Muscle layer of duodenum (tissue), 2 donors: ENCODE measurements around the gene KCNMA1.

Experiments
- H3K27ac ChIP-seq: one replicate; pipeline ENCODE4 v1.7.0; 2013; ENCODE audit warnings: mild to moderate bottlenecking, low read length
- H3K27me3 ChIP-seq: one replicate; pipeline ENCODE4 v1.7.0; 2013; ENCODE audit warnings: low read depth, mild to moderate bottlenecking, control low read depth, low read length
- H3K36me3 ChIP-seq, 2 donors: one replicate each; pipeline ENCODE4 v1.7.0; 2013; ENCODE audit warnings: low read length in 2 of 2, control low read depth in 1 of 2, mild to moderate bottlenecking in 1 of 2; ENCODE audit not compliant: insufficient read depth in 2 of 2, control insufficient read depth in 1 of 2
- H3K4me1 ChIP-seq, 2 donors: one replicate each; pipeline ENCODE4 v1.7.0; 2013; ENCODE audit warnings: low read length in 2 of 2, mild to moderate bottlenecking in 2 of 2, control low read depth in 1 of 2, moderate library complexity in 1 of 2; ENCODE audit not compliant: insufficient read depth in 2 of 2, control insufficient read depth in 1 of 2
- H3K4me3 ChIP-seq, 2 donors: one replicate each; pipeline ENCODE4 v1.7.0; 2013; ENCODE audit warnings: low read length in 2 of 2, low read depth in 1 of 2, mild to moderate bottlenecking in 1 of 2
- H3K9me3 ChIP-seq, 2 donors: one replicate each; pipeline ENCODE4 v1.7.0; 2013; ENCODE audit warnings: low read length in 2 of 2, control low read depth in 1 of 2, mild to moderate bottlenecking in 1 of 2; ENCODE audit not compliant: control insufficient read depth in 1 of 2
- donor health status: healthy.

Gene KCNMA1

DNA sequence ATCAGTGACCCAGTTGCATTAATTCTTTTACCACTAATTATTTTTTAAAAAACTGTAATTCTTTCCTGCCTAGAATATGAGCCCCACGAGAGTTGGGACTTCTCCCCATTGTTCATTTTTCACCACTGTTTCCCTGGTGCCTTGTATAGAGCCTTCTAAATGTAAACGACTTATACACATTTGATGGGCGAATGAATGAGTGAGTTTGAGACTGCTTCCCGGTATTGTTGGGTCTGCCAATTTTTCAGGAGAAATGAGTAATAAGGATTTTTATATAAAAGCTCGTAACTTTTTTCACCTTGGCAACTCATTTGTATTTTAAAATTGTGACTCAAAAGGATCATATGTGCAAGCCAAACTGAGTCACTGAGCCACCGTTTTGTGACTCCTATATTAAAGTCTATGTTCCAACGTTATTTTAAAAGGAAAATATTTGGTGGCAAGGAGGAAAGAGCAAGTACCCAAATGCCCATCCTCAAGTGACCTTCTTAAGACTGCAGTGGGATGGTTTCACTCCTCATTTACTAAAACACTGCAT, 621.3 kb downstream of the KCNMA1 start:
- Histone ChIP-seq H3K4me3 (no peak overlapping the region), H3K36me3 (no peaks in the 10 kb centered on the region)

DNA sequence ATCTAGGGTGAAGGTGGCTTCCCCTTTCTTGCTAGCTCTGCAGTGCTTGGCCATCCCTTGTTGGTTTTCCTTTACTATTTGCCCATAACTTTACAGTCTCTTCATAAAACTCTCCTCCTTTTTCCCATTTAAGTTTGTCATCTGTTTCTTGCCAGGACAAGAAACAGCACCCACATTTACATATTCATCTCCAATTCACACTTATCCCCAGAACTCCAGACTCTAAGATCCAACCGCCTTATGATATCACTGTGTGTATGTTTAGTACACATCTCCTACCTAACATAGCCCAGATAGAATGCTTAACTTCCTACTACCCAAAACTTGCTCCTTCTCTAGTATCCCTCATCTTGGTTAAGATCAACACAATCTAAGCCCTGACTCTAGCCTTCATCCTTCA, 622.2 kb downstream of the KCNMA1 start:
- Histone ChIP-seq H3K27me3 (no peaks in the 10 kb centered on the region), H3K27ac (no peak overlapping the region), H3K36me3 (no peaks in the 10 kb centered on the region), H3K4me1 (peaks cover 2 to 10% of the 10 kb centered on the region in 2 donors), H3K4me3 (no peak overlapping the region), H3K9me3 (no peaks in the 10 kb centered on the region)

More for the DNA sequence above, 621.3 kb downstream of the KCNMA1 start:
- H3K27ac ChIP-seq = no peak overlapping the region
- no peaks in the 10 kb centered on the region for H3K27me3 ChIP-seq
- no peaks in the 10 kb centered on the region for H3K9me3 ChIP-seq
- peaks cover 2 to 10% of the 10 kb centered on the region in 2 donors for H3K4me1 ChIP-seq

DNA sequence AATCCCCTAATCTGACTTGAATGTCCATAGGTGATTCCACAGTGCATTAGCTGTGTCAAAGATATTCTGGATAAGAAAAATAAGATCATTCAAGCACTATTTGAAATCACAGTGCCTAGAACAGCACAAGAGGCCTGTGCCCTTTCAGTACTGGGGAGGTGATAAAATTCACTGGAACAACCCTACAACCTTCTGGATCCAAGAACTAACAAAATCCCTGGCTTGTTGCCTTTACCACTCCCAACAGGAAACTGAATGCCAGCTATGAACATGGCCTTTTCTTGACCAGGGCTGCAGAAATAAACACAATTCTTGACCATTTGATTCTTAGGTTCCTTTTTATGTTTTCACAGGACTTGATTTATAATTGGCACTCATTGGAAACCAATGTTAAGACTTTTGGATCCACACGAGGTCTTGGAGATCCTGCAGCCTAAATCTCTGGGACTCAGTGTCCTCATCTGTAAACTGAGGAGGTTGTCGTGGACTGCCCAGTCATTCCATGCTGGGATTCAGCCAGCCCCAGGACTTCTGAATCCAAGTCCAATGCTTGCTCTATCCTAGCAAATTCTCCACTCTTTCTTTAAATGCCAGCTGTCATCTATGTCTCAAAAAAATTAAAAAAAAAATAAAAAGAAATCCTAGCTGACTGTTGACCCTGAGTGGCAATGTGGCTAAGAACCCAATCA, 624.7 kb downstream of the KCNMA1 start:
- Histone ChIP-seq H3K9me3 (no peaks in the 10 kb centered on the region), H3K4me1 (peaks cover 2 to 10% of the 10 kb centered on the region in 2 donors), H3K27ac (no peak overlapping the region), H3K36me3 (peaks cover 0 to 5% of the 10 kb centered on the region in 2 donors), H3K4me3 (peak overlapping the region in 1 of 2 donors; percentile 14), H3K27me3 (no peaks in the 10 kb centered on the region)

DNA sequence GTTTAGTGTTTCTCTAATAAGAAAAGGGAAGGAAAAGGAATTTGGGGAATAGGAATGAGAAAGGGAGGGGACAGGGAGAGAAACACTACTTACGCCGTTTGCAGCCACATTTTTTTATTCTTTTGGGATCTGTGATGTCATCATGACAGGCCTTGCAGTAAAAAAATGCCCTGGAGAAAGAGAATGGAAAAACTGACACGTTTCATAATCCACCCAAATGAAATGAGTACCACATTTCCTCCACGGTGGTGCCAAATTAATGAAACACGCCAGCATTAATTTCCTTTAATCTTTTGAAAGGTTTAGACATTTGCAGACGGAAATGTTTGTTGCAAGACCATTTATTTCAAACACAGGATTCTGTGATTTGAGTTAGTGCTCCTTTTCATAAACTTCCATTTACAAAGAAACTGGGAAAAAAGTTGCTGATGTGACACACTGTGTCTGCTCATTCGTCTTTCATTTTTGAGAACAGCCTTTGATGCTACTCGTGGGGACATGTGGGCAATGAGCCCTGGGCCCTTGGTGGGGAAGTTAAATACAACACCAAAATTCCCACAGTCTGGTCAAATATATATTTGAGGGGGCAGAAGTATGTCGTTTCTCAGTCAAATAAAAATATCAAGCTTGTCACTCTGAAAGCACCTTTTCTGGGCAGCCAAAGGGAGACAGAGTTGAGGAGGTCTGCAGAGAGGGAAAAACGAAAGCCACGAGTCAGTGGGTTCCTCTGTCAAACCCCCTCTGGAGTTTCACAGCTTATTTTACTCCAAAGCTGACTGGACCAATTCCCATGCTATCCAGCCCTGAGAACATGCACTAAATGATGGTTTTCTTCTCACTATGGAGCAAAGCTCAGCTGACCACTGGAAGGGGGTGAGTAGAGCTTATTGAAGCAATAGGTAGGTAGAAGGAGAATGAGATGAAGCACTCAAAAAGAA, 625.5 kb downstream of the KCNMA1 start:
- Histone ChIP-seq H3K9me3 (no peaks in the 10 kb centered on the region), H3K36me3 (peaks cover 0 to 5% of the 10 kb centered on the region in 2 donors), H3K27me3 (no peaks in the 10 kb centered on the region), H3K4me3 (peak overlapping the region in 1 of 2 donors; percentile 14), H3K4me1 (peaks cover 2 to 10% of the 10 kb centered on the region in 2 donors), H3K27ac (peak overlapping the region; percentile 24)

DNA sequence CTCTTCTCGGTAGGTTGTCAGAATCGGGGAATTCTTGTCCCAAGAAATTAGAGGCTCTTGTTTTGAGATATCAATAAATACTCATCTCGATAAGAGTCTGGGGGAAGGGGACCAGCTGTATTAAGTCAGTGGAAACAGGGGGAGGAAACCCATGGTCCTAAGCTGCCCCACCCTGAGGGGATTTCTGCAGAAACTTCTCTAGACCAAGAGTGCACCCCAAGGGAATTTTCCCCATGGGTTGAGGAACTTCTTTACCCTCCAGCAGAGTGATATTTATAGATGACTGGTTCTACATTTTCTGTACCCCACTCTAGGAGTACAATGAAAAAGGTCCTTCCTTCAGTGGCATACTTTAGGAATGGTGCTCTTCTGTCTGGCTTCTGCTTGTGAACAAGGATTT, 627.2 kb downstream of the KCNMA1 start:
- H3K27me3 ChIP-seq = no peaks in the 10 kb centered on the region
- H3K36me3 ChIP-seq = peaks cover 0 to 5% of the 10 kb centered on the region in 2 donors
- H3K4me1 ChIP-seq = peaks cover 2 to 17% of the 10 kb centered on the region in 2 donors
- no peak overlapping the region for H3K4me3 ChIP-seq
- H3K27ac ChIP-seq = no peak overlapping the region
- no peaks in the 10 kb centered on the region for H3K9me3 ChIP-seq

DNA sequence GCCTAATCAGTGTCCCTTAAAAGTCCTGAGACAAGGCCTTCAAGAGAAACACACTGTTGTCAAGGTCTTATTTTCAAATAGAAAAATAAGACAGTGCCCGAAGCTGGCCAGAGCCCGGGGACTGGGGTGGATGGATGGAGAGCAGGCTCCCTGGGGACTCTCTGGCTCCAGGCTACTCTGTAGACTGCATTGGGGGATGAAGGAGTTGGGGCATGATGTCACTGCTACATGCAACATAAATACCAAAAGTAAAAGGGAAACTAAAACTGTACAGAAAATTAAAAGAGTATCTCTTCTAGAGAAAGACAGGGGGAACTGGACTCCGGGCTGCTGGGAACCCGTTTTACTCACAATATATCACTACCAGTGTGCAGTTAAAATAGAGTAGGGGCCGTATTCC, 629.8 kb downstream of the KCNMA1 start:
- Histone ChIP-seq H3K4me3 (no peak overlapping the region), H3K9me3 (no peaks in the 10 kb centered on the region), H3K27ac (no peak overlapping the region), H3K27me3 (no peaks in the 10 kb centered on the region), H3K4me1 (peaks cover 0 to 25% of the 10 kb centered on the region in 2 donors), H3K36me3 (peaks cover 0 to 5% of the 10 kb centered on the region in 2 donors)

DNA sequence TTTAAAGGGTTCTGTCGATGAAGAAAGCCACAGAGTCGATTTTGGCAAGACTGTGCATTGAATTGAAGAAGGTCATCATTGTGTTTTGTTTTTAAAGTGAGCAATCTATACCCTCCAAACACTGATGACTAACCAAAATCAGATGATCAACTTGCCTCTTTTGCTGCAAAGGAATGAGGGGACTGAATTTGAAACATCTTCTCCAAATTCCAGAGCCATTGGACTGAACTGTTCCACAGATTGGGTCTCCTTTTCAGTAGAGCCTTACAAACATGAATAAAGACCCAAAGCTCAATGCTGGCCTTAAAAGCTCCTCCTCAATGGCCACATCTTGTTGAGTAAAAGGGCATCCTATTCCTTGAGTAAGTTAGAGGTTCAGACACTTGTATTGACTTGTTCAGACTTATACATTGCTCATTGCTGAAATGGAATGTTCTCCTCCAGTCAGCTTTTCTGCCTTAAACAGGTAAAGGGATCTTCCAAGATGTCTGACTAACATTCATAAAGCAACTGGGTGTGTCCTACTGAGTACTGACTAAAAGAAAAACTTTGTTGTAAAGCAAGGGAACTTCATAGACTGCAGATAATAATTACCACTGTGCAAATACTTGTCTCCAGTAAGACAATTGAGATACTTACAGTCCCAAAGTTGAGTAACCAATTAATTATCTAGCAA, 630.6 kb downstream of the KCNMA1 start:
- no peak overlapping the region for H3K27ac ChIP-seq
- H3K9me3 ChIP-seq = no peaks in the 10 kb centered on the region
- H3K27me3 ChIP-seq = no peaks in the 10 kb centered on the region

DNA sequence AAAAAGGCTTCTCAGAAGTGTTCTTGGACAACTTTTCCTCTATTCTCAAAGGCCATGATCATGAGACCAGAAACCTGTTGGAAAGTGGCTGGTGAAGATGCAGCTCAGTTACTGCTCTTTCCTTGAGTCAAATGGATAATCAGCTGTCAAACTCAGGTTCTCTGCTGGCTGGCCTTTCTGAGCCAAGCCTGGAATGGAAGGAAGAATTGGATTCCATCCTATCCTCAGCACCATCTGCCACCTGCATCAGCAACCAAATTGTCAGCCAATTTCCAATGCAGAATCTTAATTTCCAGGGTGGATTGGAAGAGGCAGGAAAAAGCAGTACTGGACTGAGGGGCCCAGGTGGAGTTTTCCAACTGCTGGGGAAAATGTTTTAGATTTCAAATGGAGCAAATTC, 631.7 kb downstream of the KCNMA1 start:
- Histone ChIP-seq H3K4me3 (no peak overlapping the region), H3K36me3 (peaks cover 0 to 5% of the 10 kb centered on the region in 2 donors), H3K9me3 (no peaks in the 10 kb centered on the region), H3K27ac (no peak overlapping the region), H3K27me3 (no peaks in the 10 kb centered on the region), H3K4me1 (peaks cover 0 to 15% of the 10 kb centered on the region in 2 donors)

More for the DNA sequence above, 630.6 kb downstream of the KCNMA1 start:
- Histone ChIP-seq H3K4me3 (no peak overlapping the region), H3K4me1 (peaks cover 0 to 17% of the 10 kb centered on the region in 2 donors), H3K36me3 (peaks cover 0 to 5% of the 10 kb centered on the region in 2 donors)

DNA sequence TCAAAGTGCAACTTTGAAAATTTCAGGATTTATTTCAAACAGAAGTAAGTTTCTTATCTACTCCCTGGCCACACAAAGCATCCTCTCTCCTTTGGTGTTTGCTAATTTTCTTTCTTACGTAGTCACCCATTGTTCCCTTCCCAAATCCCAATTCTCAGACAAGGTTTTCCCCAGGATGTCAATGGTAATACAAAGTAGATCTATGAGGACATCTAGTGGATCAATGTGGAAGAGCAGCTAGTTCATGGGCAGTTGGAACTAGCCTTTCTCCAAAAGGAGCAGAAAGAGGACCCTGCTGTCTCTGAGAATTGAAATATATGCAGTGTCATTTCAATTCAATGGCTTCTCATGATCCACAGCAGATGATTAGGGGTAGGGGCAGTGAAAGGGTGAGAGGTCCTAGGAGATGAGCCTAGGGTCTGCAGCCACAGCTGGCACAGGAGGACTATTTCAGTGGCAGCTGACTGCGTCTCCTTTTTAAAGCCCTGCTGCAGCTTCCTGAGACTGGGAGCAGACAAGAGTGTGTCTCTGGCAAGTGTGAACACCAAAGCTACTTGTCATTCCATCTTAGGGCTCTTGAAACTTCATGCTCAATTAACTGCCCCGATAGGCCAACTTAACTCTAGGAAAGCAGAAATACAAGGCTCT, 632.6 kb downstream of the KCNMA1 start:
- Histone ChIP-seq H3K36me3 (peaks cover 0 to 5% of the 10 kb centered on the region in 2 donors), H3K27ac (no peak overlapping the region), H3K4me3 (no peak overlapping the region)

DNA sequence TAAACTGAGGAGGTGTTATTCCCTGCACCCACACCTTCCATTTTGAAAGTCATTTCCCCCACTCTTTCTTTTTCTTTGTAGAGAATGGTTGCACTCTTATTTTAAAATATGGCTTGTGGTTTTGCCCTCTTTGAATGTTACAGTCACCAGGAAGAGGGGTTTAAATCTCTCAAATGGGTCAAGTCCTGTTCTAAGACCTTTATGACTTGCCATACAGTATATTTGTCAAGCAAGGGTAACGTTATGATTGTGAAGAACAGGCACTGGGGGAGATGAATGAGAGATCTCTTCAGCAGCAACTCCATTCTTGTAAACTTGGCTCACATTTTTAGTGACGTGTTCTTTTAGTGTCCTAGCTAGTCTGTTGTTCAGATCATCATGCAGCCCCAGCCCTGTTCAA, 634.7 kb downstream of the KCNMA1 start:
- H3K36me3 ChIP-seq = no peaks in the 10 kb centered on the region

More for the DNA sequence above, 632.6 kb downstream of the KCNMA1 start:
- H3K4me1 ChIP-seq = peaks cover 0 to 15% of the 10 kb centered on the region in 2 donors
- no peaks in the 10 kb centered on the region for H3K27me3 ChIP-seq
- H3K9me3 ChIP-seq = no peaks in the 10 kb centered on the region

More for the DNA sequence above, 634.7 kb downstream of the KCNMA1 start:
- Histone ChIP-seq H3K27me3 (no peaks in the 10 kb centered on the region), H3K4me3 (no peak overlapping the region), H3K9me3 (no peaks in the 10 kb centered on the region), H3K4me1 (peaks cover 0 to 15% of the 10 kb centered on the region in 2 donors), H3K27ac (no peak overlapping the region)
